PC-3 (cell line): ENCODE data around the gene CASP1. TPM values are rescaled to one million over a fixed set of nuclear protein-coding genes. Genes with fewer than 3 reads are reported as not detected.
"Not testable (repeated sequence)": the region's sequence is repeated elsewhere in the genome, so short reads cannot be mapped to it uniquely, and the experiment has no call there.

Experiments used
- ATAC-seq: fragments of 200-7000 bp; cut with Tn5 transposase; 2 replicates; pipeline ENCODE4 v1.9.1; 2020; ENCODE audit warnings: mild to moderate bottlenecking, moderate library complexity
- BruUV-seq: library from RNA; stranded (reverse); fragments of 400-500 nt; replicated peaks from 2 replicates; lab custom pipeline; 2021; lab: Mats Ljungman, UMichigan
- CTCF ChIA-PET: fragments of 300-600 bp; sonication (Branson Sonifier 250); formaldehyde crosslinking; loops from one replicate; lab custom pipeline; 2022; ENCODE audit warnings: antibody characterized with exemption; lab: Charles Lee
- POLR2A ChIA-PET: fragments of 300-600 bp; sonication (Branson Sonifier 250); formaldehyde crosslinking; loops from one replicate; lab custom pipeline; 2022; ENCODE audit warnings: antibody characterized with exemption; ENCODE audit not compliant: unreplicated experiment; lab: Charles Lee
- DNase-seq: peaks from one replicate; pipeline ENCODE4 v3.0.0-alpha.2; 2015
- H2AFZ ChIP-seq: fragments of 300-600 bp; sonication (generic); 2 replicates; pipeline ENCODE4 v1.6.0; 2016; ENCODE audit warnings: antibody characterized with exemption, low read length
- H3F3A ChIP-seq: fragments of 300-600 bp; sonication (generic); one replicate; pipeline ENCODE4 v1.6.0; 2017; ENCODE audit warnings: antibody characterized with exemption, low read length, control low read depth, mild to moderate bottlenecking; ENCODE audit not compliant: unreplicated experiment
- H3K27ac ChIP-seq: fragments of 300-600 bp; sonication (generic); 2 replicates; pipeline ENCODE4 v1.5.1; 2016; ENCODE audit warnings: mild to moderate bottlenecking, low read length
- H3K27me3 ChIP-seq: fragments of 300-600 bp; sonication (generic); 2 replicates; pipeline ENCODE4 v1.6.1; 2016; ENCODE audit warnings: low read length, mixed read lengths
- H3K36me3 ChIP-seq: fragments of 300-600 bp; sonication (generic); 2 replicates; pipeline ENCODE4 v1.6.1; 2016; ENCODE audit warnings: low read depth, mixed run types, low read length, mixed read lengths
- H3K4me1 ChIP-seq: fragments of 300-600 bp; sonication (generic); 2 replicates; pipeline ENCODE4 v1.5.1; 2016; ENCODE audit warnings: low read length; ENCODE audit not compliant: insufficient read depth
- H3K4me2 ChIP-seq: fragments of 300-600 bp; sonication (generic); 2 replicates; pipeline ENCODE4 v1.6.0; 2016; ENCODE audit warnings: low read length
- H3K4me3 ChIP-seq: fragments of 300-600 bp; sonication (generic); 2 replicates; pipeline ENCODE4 v1.5.1; 2016; ENCODE audit warnings: mild to moderate bottlenecking, low read length, mixed read lengths
- H3K79me2 ChIP-seq: fragments of 300-600 bp; sonication (generic); 2 replicates; pipeline ENCODE4 v1.6.1; 2017; ENCODE audit warnings: low read length, mixed read lengths
- H3K9ac ChIP-seq: fragments of 300-600 bp; sonication (generic); 2 replicates; pipeline ENCODE4 v1.6.0; 2016; ENCODE audit warnings: mild to moderate bottlenecking, low read length
- H3K9me2 ChIP-seq: fragments of 300-600 bp; sonication (generic); replicated peaks from 2 replicates; pipeline ENCODE4 v1.6.1; 2016; ENCODE audit warnings: mixed run types, low read length, mixed read lengths
- H3K9me3 ChIP-seq: fragments of 300-600 bp; sonication (generic); 2 replicates; pipeline ENCODE4 v1.6.1; 2016; ENCODE audit warnings: low read length, mixed read lengths
- H4K20me1 ChIP-seq: fragments of 300-600 bp; sonication (generic); 2 replicates; pipeline ENCODE4 v1.6.1; 2016; ENCODE audit warnings: low read length, mixed read lengths
- EZH2 ChIP-seq: fragments of 300-600 bp; sonication (generic); IDR thresholded peaks from one replicate; pipeline ENCODE4 v1.6.1; 2017; ENCODE audit warnings: antibody characterized with exemption, mild to moderate bottlenecking, low read length; ENCODE audit not compliant: unreplicated experiment
- EZH2phosphoT487 ChIP-seq: fragments of 300-600 bp; sonication (generic); IDR thresholded peaks from 2 replicates; pipeline ENCODE4 v1.6.1; 2018; ENCODE audit warnings: mild to moderate bottlenecking, antibody characterized with exemption, low read length, borderline replicate concordance
- intact Hi-C: fragments of 100-400 bp; cut with micrococcal nuclease; formaldehyde crosslinking; loops from 2 replicates; pipeline ENCODE4 v1.9.0; 2023
- total RNA-seq: library from RNA; depleted of rRNA; stranded (reverse); fragments of >200 nt; gene quantifications from 2 replicates; pipeline ENCODE4 v1.2.3, GENCODE V29; 2014
- TF ChIP-seq, protein P1 (sequence below): fragments of 300-600 bp; sonication (generic); conservative IDR thresholded peaks from 2 replicates; pipeline ENCODE4 v1.5.1; 2017; ENCODE audit warnings: antibody characterized with exemption, low read depth, mild to moderate bottlenecking, low read length

Gene CASP1
- total RNA-seq, 1 experiment from 2014 or later, result 0.33 TPM

DNA sequence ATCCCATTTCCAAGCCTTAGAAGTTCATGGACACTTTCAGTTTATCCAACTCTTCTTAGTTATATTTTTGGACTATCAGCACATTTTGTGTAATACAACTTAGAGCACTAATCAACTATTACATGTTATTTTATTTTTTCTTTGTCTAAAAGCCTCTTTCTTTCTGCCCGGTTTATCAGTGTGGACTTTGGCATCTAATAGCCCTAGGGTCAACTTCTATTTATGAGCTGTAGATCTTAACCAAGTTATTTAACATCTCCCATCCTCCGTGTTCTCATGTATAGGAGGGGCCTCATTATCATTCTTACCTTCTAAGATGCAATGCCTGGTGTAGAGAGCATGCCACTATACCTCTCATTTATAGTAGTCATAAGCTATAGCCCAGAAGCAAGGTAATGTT is 5.8 kb upstream of the CASP1 start:
- POLR2A ChIA-PET, result no interaction called here
- no peak overlapping the region for H2AFZ ChIP-seq
- DNase-seq (no peak), ATAC-seq (no peak)
- H3K27ac ChIP-seq, result no peak overlapping the region
- H3F3A ChIP-seq, result no peaks in the 10 kb centered on the region
- no peaks in the 10 kb centered on the region for H3K9me3 ChIP-seq
- no peak overlapping the region for H3K4me3 ChIP-seq
- H3K9ac ChIP-seq, result no peak overlapping the region
- no peaks in the 10 kb centered on the region for H3K27me3 ChIP-seq
- CTCF ChIA-PET, result no interaction called here
- no peaks in the 10 kb centered on the region for H3K36me3 ChIP-seq
- H3K4me2 ChIP-seq, result no peak overlapping the region
- BruUV-seq, result no TSS peak
- intact Hi-C loops, result loop anchor here (5.0 kb wide), 1 partner anchor 38 kb away; no protein-coding TSS in a partner anchor
- TF ChIP-seq EZH2phosphoT487, result no peak
- TF ChIP-seq EZH2, result no peak
- TF ChIP-seq, protein P1, sequence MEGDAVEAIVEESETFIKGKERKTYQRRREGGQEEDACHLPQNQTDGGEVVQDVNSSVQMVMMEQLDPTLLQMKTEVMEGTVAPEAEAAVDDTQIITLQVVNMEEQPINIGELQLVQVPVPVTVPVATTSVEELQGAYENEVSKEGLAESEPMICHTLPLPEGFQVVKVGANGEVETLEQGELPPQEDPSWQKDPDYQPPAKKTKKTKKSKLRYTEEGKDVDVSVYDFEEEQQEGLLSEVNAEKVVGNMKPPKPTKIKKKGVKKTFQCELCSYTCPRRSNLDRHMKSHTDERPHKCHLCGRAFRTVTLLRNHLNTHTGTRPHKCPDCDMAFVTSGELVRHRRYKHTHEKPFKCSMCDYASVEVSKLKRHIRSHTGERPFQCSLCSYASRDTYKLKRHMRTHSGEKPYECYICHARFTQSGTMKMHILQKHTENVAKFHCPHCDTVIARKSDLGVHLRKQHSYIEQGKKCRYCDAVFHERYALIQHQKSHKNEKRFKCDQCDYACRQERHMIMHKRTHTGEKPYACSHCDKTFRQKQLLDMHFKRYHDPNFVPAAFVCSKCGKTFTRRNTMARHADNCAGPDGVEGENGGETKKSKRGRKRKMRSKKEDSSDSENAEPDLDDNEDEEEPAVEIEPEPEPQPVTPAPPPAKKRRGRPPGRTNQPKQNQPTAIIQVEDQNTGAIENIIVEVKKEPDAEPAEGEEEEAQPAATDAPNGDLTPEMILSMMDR, result no peak
- no peaks in the 10 kb centered on the region for H3K9me2 ChIP-seq
- no peaks in the 10 kb centered on the region; the same call in 1 of the 2 replicates for H3K4me1 ChIP-seq
- H4K20me1 ChIP-seq, result no peaks in the 10 kb centered on the region
- H3K79me2 ChIP-seq, result no peaks in the 10 kb centered on the region

DNA sequence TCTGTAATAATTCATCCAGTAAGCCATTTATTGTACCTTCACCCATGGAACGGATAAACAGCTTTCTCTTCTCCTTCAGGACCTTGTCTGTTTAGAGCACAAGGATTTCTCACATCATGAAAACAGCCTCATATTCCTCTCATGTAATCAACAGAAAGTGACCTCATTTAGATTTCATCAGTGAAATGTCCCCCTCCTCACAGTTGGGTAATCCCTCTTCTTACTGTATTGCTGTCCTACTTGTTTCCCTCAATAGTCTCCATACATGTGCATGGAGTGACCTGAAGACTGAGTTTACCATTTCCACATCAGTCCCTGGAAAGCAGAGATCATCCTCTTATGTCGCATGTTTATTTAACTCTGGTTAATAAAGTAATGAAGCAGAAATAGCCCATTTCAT is 556 bp downstream of the CASP1 start:
- H3K36me3 ChIP-seq, intact Hi-C loops, H3K4me1 ChIP-seq, H3K27me3 ChIP-seq, CTCF ChIA-PET, ATAC-seq, H3K4me2 ChIP-seq, H3K9ac ChIP-seq, H2AFZ ChIP-seq, POLR2A ChIA-PET, H3K27ac ChIP-seq, H3K9me2 ChIP-seq, H3K9me3 ChIP-seq, DNase-seq, BruUV-seq, H3K79me2 ChIP-seq, H3K4me3 ChIP-seq, H4K20me1 ChIP-seq, H3F3A ChIP-seq: not testable (repeated sequence)

DNA sequence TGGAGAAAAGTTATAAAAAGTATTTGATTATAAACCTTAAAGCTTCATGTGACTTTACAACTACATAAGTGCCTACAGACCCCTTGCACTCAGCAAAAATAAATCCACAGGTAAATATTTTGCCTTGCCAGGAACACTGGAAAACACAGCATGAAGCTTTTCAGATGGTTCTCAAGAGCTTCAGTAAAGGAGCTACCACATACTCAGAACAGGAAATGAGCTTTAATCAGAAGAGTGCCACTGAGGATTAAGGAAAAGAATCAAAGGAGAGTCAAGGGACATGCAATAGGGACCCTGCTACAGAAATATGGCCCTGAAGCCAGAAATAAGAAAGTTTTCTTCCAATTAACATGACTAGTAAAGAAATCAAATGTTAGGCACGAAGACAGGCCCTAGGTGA is 1.2 kb downstream of the CASP1 start:
- no peaks in the 10 kb centered on the region for H3K79me2 ChIP-seq
- no peak overlapping the region for H3K4me2 ChIP-seq
- no peaks in the 10 kb centered on the region for H3K4me1 ChIP-seq
- no peak overlapping the region for H3K27ac ChIP-seq
- no peak overlapping the region for H2AFZ ChIP-seq
- POLR2A ChIA-PET, result no interaction called here
- no peak for DNase-seq
- H3K9me2 ChIP-seq, result no peaks in the 10 kb centered on the region
- CTCF ChIA-PET, result no interaction called here
- H4K20me1 ChIP-seq, result no peaks in the 10 kb centered on the region
- intact Hi-C loops, result no loop called here
- ATAC-seq, result no peak
- H3K4me3 ChIP-seq, result no peak overlapping the region
- H3K27me3 ChIP-seq, result no peaks in the 10 kb centered on the region
- H3F3A ChIP-seq, result no peaks in the 10 kb centered on the region
- no peak for TF ChIP-seq EZH2
- no TSS peak for BruUV-seq
- no peaks in the 10 kb centered on the region for H3K36me3 ChIP-seq
- H3K9me3 ChIP-seq, result no peaks in the 10 kb centered on the region
- H3K9ac ChIP-seq, result no peak overlapping the region

GRCh38 chr11:105033343-105033742 is 1.6 kb downstream of the CASP1 start:
- Histone ChIP-seq H3K79me2 (no peaks in the 10 kb centered on the region), H3K27ac (no peak overlapping the region), H3K4me3 (no peak overlapping the region), H2AFZ (no peak overlapping the region), H4K20me1 (no peaks in the 10 kb centered on the region), H3K9me3 (no peaks in the 10 kb centered on the region), H3K9me2 (no peaks in the 10 kb centered on the region), H3K4me1 (no peaks in the 10 kb centered on the region), H3F3A (no peaks in the 10 kb centered on the region), H3K4me2 (no peak overlapping the region), H3K36me3 (no peaks in the 10 kb centered on the region), H3K27me3 (no peaks in the 10 kb centered on the region), H3K9ac (no peak overlapping the region)
- DNase-seq (no peak), ATAC-seq (no peak)
- BruUV-seq, result no TSS peak
- POLR2A ChIA-PET, result no interaction called here
- TF ChIP-seq EZH2phosphoT487, result no peak
- CTCF ChIA-PET, result no interaction called here
- intact Hi-C loops, result no loop called here
